ENCODE data around the gene IGFL2. TPM values are rescaled to one million over a fixed set of nuclear protein-coding genes. Genes with fewer than 3 reads are reported as not detected.

Gene IGFL2
- total RNA-seq, 2 experiments from 2014 or later: not detected

- no peaks in the 10 kb centered on the region for H3K4me1 ChIP-seq (ENCODE audit: insufficient read depth, low read length, poor library complexity, severe bottlenecking)
- no peaks in the 10 kb centered on the region for H3K9me3 ChIP-seq (ENCODE audit: low read length)
- no peak overlapping the region for H3K4me2 ChIP-seq (ENCODE audit: low read length)
- no TSS peak for BruUV-seq (replicated peaks)
- H3K36me3 ChIP-seq (ENCODE audit: insufficient read depth, low read length): no peaks in the 10 kb centered on the region
- CTCF ChIA-PET (ENCODE audit: unreplicated experiment): no interaction called here
- H3K4me3 ChIP-seq (ENCODE audit: low read depth, low read length, poor library complexity, severe bottlenecking): no peak overlapping the region
- H2AFZ ChIP-seq (ENCODE audit: low read length): no peak overlapping the region
- no peak overlapping the region for H3K27ac ChIP-seq (ENCODE audit: low read depth, low read length, poor library complexity, severe bottlenecking)
- H4K20me1 ChIP-seq (ENCODE audit: insufficient read depth, low read length): no peaks in the 10 kb centered on the region
- no peaks in the 10 kb centered on the region for H3K9me2 ChIP-seq (ENCODE audit: insufficient read depth, low read length)
- no peak for TF ChIP-seq EZH2phosphoT487 (IDR thresholded peaks at IDR 0.05; ENCODE audit: borderline replicate concordance, low read depth, low read length)
- TF ChIP-seq CTCF (conservative IDR thresholded peaks at IDR 0.05; ENCODE audit: low read length): no peak
- intact Hi-C loops (cut with micrococcal nuclease; ENCODE audit: unreplicated experiment): no loop called here
- no peaks in the 10 kb centered on the region for H3K79me2 ChIP-seq (ENCODE audit: insufficient read depth, low read depth, low read length)
- POLR2A ChIA-PET: no interaction called here
- DNase-seq (ENCODE audit: low spot score): no peak
Observed at GRCh38 chr19:46134527-46134926, 13.5 kb upstream of the IGFL2 start.

- POLR2A ChIA-PET: interaction anchor here (0.6 to 0.8 kb wide), 2 partner anchors 10 to 29 kb away, joined by 3 to 5 read pairs; no protein-coding TSS in a partner anchor
- Histone ChIP-seq H3K9me2 (ENCODE audit: insufficient read depth, low read length) (no peaks in the 10 kb centered on the region), H3K4me1 (ENCODE audit: insufficient read depth, low read length, poor library complexity, severe bottlenecking) (no peaks in the 10 kb centered on the region), H3K27ac (ENCODE audit: low read depth, low read length, poor library complexity, severe bottlenecking) (no peak overlapping the region), H2AFZ (ENCODE audit: low read length) (no peak overlapping the region), H3K36me3 (ENCODE audit: insufficient read depth, low read length) (no peaks in the 10 kb centered on the region), H3K79me2 (ENCODE audit: insufficient read depth, low read depth, low read length) (no peaks in the 10 kb centered on the region), H3K4me2 (ENCODE audit: low read length) (no peak overlapping the region), H4K20me1 (ENCODE audit: insufficient read depth, low read length) (no peaks in the 10 kb centered on the region), H3K9me3 (ENCODE audit: low read length) (no peaks in the 10 kb centered on the region), H3K4me3 (ENCODE audit: low read depth, low read length, poor library complexity, severe bottlenecking) (no peak overlapping the region)
- no peak for TF ChIP-seq EZH2phosphoT487 (IDR thresholded peaks at IDR 0.05; ENCODE audit: borderline replicate concordance, low read depth, low read length)
- no peak for TF ChIP-seq CTCF (conservative IDR thresholded peaks at IDR 0.05; ENCODE audit: low read length)
- no TSS peak for BruUV-seq (replicated peaks)
- CTCF ChIA-PET (ENCODE audit: unreplicated experiment): no interaction called here
- intact Hi-C loops (cut with micrococcal nuclease; ENCODE audit: unreplicated experiment): no loop called here
- no peak for DNase-seq (ENCODE audit: low spot score)
Observed at GRCh38 chr19:46137915-46138473, 10.0 kb upstream of the IGFL2 start.

- Histone ChIP-seq H3K4me1 (ENCODE audit: insufficient read depth, low read length, poor library complexity, severe bottlenecking) (no peaks in the 10 kb centered on the region), H3K79me2 (ENCODE audit: insufficient read depth, low read depth, low read length) (no peaks in the 10 kb centered on the region), H3K4me2 (ENCODE audit: low read length) (no peak overlapping the region), H3K27ac (ENCODE audit: low read depth, low read length, poor library complexity, severe bottlenecking) (no peak overlapping the region), H2AFZ (ENCODE audit: low read length) (no peak overlapping the region), H3K9me2 (ENCODE audit: insufficient read depth, low read length) (no peaks in the 10 kb centered on the region), H3K9me3 (ENCODE audit: low read length) (no peaks in the 10 kb centered on the region), H4K20me1 (ENCODE audit: insufficient read depth, low read length) (no peaks in the 10 kb centered on the region), H3K36me3 (ENCODE audit: insufficient read depth, low read length) (no peaks in the 10 kb centered on the region), H3K4me3 (ENCODE audit: low read depth, low read length, poor library complexity, severe bottlenecking) (no peak overlapping the region)
- no TSS peak for BruUV-seq (replicated peaks)
- POLR2A ChIA-PET: no interaction called here
- CTCF ChIA-PET (ENCODE audit: unreplicated experiment): no interaction called here
- DNase-seq (ENCODE audit: low spot score): no peak
- intact Hi-C loops (cut with micrococcal nuclease; ENCODE audit: unreplicated experiment): no loop called here
- TF ChIP-seq EZH2phosphoT487 (IDR thresholded peaks at IDR 0.05; ENCODE audit: borderline replicate concordance, low read depth, low read length): no peak
- no peak for TF ChIP-seq CTCF (conservative IDR thresholded peaks at IDR 0.05; ENCODE audit: low read length)
Observed at GRCh38 chr19:46141421-46141820, 6.6 kb upstream of the IGFL2 start.

Measured in OCI-LY7 (cell line).